Neural cell (in vitro differentiated cells): Measurements from ENCODE around the gene DNAJB8. TPM values are rescaled to one million over a fixed set of nuclear protein-coding genes. Genes with fewer than 3 reads are reported as not detected.

Experiments used
- H2AFZ ChIP-seq: fragments of 200-600, 300-800 bp; sonication (generic), shearing (Covaris generic); 2 replicates; pipeline ENCODE4 v1.6.0; 2014; ENCODE audit warnings: low read depth, mild to moderate bottlenecking, antibody characterized with exemption, low read length, moderate library complexity
- H3F3A ChIP-seq: fragments of 200-600 bp; shearing (Covaris generic); 2 replicates; pipeline ENCODE4 v1.6.1; 2016; ENCODE audit warnings: mild to moderate bottlenecking, moderate library complexity, mixed read lengths, antibody characterized with exemption, low read length; ENCODE audit not compliant: insufficient read depth, poor library complexity, severe bottlenecking
- H3K27ac ChIP-seq: fragments of 200-600, 300-800 bp; sonication (generic), shearing (Covaris generic); 2 replicates; pipeline ENCODE4 v1.5.1; 2014; ENCODE audit warnings: mild to moderate bottlenecking, low read length, moderate library complexity
- H3K27me3 ChIP-seq: fragments of 300-800, 200-600 bp; sonication (generic), shearing (Covaris generic); 2 replicates; pipeline ENCODE4 v1.6.0; 2014; ENCODE audit warnings: mild to moderate bottlenecking, low read depth, low read length, moderate library complexity; ENCODE audit not compliant: insufficient read depth
- H3K36me3 ChIP-seq: fragments of 300-800, 200-600 bp; sonication (generic), shearing (Covaris generic); 2 replicates; pipeline ENCODE4 v1.5.1; 2014; ENCODE audit warnings: mild to moderate bottlenecking, antibody characterized with exemption, low read length, moderate library complexity; ENCODE audit not compliant: insufficient read depth
- H3K4me2 ChIP-seq: fragments of 300-800, 200-600 bp; sonication (generic), shearing (Covaris generic); 2 replicates; pipeline ENCODE4 v1.6.0; 2014; ENCODE audit warnings: mild to moderate bottlenecking, low read length
- H3K4me3 ChIP-seq: fragments of 300-800, 200-600 bp; sonication (generic), shearing (Covaris generic); 2 replicates; pipeline ENCODE4 v1.5.1; 2014; ENCODE audit warnings: mild to moderate bottlenecking, low read length, moderate library complexity
- H3K79me2 ChIP-seq: fragments of 200-600 bp; shearing (Covaris generic); replicated peaks from 2 replicates; pipeline ENCODE4 v1.6.0; 2014; ENCODE audit warnings: mild to moderate bottlenecking, low read length, moderate library complexity; ENCODE audit not compliant: insufficient read depth
- H3K9ac ChIP-seq: fragments of 300-800, 200-600 bp; sonication (generic), shearing (Covaris generic); 2 replicates; pipeline ENCODE4 v1.6.1; 2016; ENCODE audit warnings: mild to moderate bottlenecking, low read length, mixed read lengths
- H3K9me2 ChIP-seq: fragments of 200-600 bp; shearing (Covaris generic); 2 replicates; pipeline ENCODE4 v1.6.1; 2016; ENCODE audit warnings: mild to moderate bottlenecking, low read length, mixed read lengths; ENCODE audit not compliant: insufficient read depth
- H3K9me3 ChIP-seq: fragments of 200-600, 300-800 bp; sonication (generic), shearing (Covaris generic); 2 replicates; pipeline ENCODE4 v1.6.1; 2016; ENCODE audit warnings: mild to moderate bottlenecking, mixed run types, low read length, moderate library complexity, mixed read lengths
- H4K20me1 ChIP-seq: fragments of 200-600 bp; shearing (Covaris generic); 2 replicates; pipeline ENCODE4 v1.6.1; 2016; ENCODE audit warnings: mild to moderate bottlenecking, mixed run types; ENCODE audit not compliant: insufficient read depth
- EP300 ChIP-seq: fragments of 450-650 bp; conservative IDR thresholded peaks from 2 replicates; pipeline ENCODE4 v1.6.1; 2014; ENCODE audit warnings: antibody characterized with exemption, mild to moderate bottlenecking, moderate library complexity; ENCODE audit not compliant: poor library complexity, severe bottlenecking
- EZH2 ChIP-seq: fragments of 200-600, 300-800 bp; shearing (Covaris generic), sonication (generic); IDR thresholded peaks from 2 replicates; pipeline ENCODE4 v1.6.1; 2014; ENCODE audit warnings: antibody characterized with exemption, low read length, borderline replicate concordance, mild to moderate bottlenecking; ENCODE audit not compliant: insufficient read depth, poor library complexity, severe bottlenecking
- MXI1 ChIP-seq: fragments of 450-650 bp; conservative IDR thresholded peaks from 2 replicates; pipeline ENCODE4 v1.6.1; 2014; ENCODE audit warnings: antibody characterized with exemption, mild to moderate bottlenecking; ENCODE audit not compliant: poor library complexity, severe bottlenecking
- POLR2AphosphoS5 ChIP-seq: IDR thresholded peaks from 2 replicates; pipeline ENCODE4 v1.6.1; 2012
- RAD21 ChIP-seq: fragments of 450-650 bp; conservative IDR thresholded peaks from 2 replicates; pipeline ENCODE4 v1.6.1; 2014; ENCODE audit warnings: antibody characterized with exemption, mild to moderate bottlenecking, moderate library complexity
- SMC3 ChIP-seq: fragments of 450-650 bp; conservative IDR thresholded peaks from 2 replicates; pipeline ENCODE4 v1.6.1; 2014; ENCODE audit warnings: antibody characterized with exemption, mild to moderate bottlenecking, moderate library complexity; ENCODE audit not compliant: poor library complexity
- TAF1 ChIP-seq: IDR thresholded peaks from 2 replicates; pipeline ENCODE4 v1.6.1; 2012; ENCODE audit warnings: low read depth
- polyA plus RNA-seq: library from polyadenylated mRNA; depleted of rRNA; stranded (reverse); fragments of >200 nt; gene quantifications from 2 replicates; pipeline ENCODE4 v1.2.3, GENCODE V29; 2014
- TF ChIP-seq, protein P1 (sequence below): IDR thresholded peaks from 2 replicates; pipeline ENCODE4 v1.6.1; 2012; ENCODE audit warnings: borderline replicate concordance
- TF ChIP-seq, protein P2 (sequence below): fragments of 450-650 bp; IDR thresholded peaks from 2 replicates; pipeline ENCODE4 v1.5.1; 2014; ENCODE audit warnings: antibody characterized with exemption, mild to moderate bottlenecking, moderate library complexity; ENCODE audit not compliant: poor library complexity, severe bottlenecking

DNAJB8 gene
- polyA plus RNA-seq, 1 donor from 2014 or later, result not detected

DNA sequence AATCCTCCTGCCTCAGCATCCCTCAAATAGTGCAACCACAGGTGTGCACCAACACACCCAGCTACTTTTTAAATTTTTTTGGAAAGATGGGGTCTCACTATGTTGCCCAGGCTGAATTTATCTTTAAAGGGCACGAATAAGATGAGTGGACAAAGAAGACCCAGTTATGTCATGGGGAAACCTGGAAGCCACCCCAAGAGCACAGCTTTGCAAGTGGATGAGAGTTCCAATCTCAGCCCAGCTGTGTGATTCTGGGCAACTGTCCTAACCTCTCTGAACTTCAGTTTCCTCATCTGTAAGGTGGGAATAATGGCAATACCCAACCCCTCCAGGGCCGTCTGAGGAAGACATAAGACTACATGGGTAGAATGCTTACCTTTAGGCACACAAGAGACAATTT lies 32.2 kb downstream of the DNAJB8 start:
- Histone ChIP-seq H3K36me3 (no peaks in the 10 kb centered on the region), H3K4me2 (no peak overlapping the region), H3K9ac (no peak overlapping the region), H3K27me3 (peaks cover 15% of the 10 kb centered on the region), H3K9me2 (no peaks in the 10 kb centered on the region), H2AFZ (no peak overlapping the region), H3K79me2 (no peaks in the 10 kb centered on the region), H3K9me3 (no peaks in the 10 kb centered on the region), H3K27ac (no peak overlapping the region), H3K4me3 (no peak overlapping the region), H3F3A (no peaks in the 10 kb centered on the region), H4K20me1 (no peaks in the 10 kb centered on the region)
- TF ChIP-seq MXI1, result no peak
- TF ChIP-seq, protein P1, sequence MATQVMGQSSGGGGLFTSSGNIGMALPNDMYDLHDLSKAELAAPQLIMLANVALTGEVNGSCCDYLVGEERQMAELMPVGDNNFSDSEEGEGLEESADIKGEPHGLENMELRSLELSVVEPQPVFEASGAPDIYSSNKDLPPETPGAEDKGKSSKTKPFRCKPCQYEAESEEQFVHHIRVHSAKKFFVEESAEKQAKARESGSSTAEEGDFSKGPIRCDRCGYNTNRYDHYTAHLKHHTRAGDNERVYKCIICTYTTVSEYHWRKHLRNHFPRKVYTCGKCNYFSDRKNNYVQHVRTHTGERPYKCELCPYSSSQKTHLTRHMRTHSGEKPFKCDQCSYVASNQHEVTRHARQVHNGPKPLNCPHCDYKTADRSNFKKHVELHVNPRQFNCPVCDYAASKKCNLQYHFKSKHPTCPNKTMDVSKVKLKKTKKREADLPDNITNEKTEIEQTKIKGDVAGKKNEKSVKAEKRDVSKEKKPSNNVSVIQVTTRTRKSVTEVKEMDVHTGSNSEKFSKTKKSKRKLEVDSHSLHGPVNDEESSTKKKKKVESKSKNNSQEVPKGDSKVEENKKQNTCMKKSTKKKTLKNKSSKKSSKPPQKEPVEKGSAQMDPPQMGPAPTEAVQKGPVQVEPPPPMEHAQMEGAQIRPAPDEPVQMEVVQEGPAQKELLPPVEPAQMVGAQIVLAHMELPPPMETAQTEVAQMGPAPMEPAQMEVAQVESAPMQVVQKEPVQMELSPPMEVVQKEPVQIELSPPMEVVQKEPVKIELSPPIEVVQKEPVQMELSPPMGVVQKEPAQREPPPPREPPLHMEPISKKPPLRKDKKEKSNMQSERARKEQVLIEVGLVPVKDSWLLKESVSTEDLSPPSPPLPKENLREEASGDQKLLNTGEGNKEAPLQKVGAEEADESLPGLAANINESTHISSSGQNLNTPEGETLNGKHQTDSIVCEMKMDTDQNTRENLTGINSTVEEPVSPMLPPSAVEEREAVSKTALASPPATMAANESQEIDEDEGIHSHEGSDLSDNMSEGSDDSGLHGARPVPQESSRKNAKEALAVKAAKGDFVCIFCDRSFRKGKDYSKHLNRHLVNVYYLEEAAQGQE, result no peak
- TF ChIP-seq, protein P2, sequence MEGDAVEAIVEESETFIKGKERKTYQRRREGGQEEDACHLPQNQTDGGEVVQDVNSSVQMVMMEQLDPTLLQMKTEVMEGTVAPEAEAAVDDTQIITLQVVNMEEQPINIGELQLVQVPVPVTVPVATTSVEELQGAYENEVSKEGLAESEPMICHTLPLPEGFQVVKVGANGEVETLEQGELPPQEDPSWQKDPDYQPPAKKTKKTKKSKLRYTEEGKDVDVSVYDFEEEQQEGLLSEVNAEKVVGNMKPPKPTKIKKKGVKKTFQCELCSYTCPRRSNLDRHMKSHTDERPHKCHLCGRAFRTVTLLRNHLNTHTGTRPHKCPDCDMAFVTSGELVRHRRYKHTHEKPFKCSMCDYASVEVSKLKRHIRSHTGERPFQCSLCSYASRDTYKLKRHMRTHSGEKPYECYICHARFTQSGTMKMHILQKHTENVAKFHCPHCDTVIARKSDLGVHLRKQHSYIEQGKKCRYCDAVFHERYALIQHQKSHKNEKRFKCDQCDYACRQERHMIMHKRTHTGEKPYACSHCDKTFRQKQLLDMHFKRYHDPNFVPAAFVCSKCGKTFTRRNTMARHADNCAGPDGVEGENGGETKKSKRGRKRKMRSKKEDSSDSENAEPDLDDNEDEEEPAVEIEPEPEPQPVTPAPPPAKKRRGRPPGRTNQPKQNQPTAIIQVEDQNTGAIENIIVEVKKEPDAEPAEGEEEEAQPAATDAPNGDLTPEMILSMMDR, result no peak
- TF ChIP-seq EZH2, result no peak
- TF ChIP-seq RAD21, result no peak
- no peak for TF ChIP-seq TAF1
- TF ChIP-seq SMC3, result no peak
- no peak for TF ChIP-seq EP300
- TF ChIP-seq POLR2AphosphoS5, result no peak

DNA sequence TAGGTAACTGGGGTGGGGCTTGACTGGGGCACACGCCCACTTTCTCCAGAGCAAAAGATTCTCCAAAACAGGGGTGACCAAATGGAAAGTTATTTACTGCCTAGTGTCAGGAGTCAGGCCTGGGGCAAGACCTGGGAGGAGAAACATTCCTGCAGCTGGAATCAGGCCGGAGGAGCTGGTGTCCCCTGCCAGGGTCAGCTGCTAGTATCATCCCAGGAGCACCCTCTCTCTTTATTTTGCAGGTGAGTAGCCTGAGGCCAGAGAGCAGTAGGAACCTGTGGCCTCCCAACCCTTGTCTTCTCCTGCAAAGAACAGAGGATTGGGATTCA lies 32.9 kb downstream of the DNAJB8 start:
- Histone ChIP-seq H3K4me3 (no peak overlapping the region), H4K20me1 (no peaks in the 10 kb centered on the region), H3K9ac (no peak overlapping the region), H3K79me2 (no peaks in the 10 kb centered on the region), H3K27ac (no peak overlapping the region), H3K9me3 (no peaks in the 10 kb centered on the region), H3K27me3 (peaks cover 15% of the 10 kb centered on the region), H3K4me2 (no peak overlapping the region), H2AFZ (no peak overlapping the region), H3F3A (no peaks in the 10 kb centered on the region), H3K9me2 (no peaks in the 10 kb centered on the region), H3K36me3 (no peaks in the 10 kb centered on the region)
- TF ChIP-seq POLR2AphosphoS5 (no peak), EP300 (no peak), EZH2 (no peak), SMC3 (no peak)
- TF ChIP-seq, protein P2, result no peak
- TF ChIP-seq, protein P1, result no peak
